Activated CD4-positive, alpha-beta T cell treated with anti-CD3 and anti-CD28 coated beads for 24 hours (primary cell): Measurements from ENCODE around the gene GRIK1.

ENCODE experiments used
- DNase-seq, 2 donors: peaks; one replicate each; pipeline ENCODE4 v3.0.0-alpha.2; 2020; ENCODE audit warnings: low read depth in 2 of 2

Gene GRIK1

GRCh38 chr21:29914326-29914725 lies 25.5 kb downstream of the GRIK1 start:
- DNase-seq, result no peak

DNA sequence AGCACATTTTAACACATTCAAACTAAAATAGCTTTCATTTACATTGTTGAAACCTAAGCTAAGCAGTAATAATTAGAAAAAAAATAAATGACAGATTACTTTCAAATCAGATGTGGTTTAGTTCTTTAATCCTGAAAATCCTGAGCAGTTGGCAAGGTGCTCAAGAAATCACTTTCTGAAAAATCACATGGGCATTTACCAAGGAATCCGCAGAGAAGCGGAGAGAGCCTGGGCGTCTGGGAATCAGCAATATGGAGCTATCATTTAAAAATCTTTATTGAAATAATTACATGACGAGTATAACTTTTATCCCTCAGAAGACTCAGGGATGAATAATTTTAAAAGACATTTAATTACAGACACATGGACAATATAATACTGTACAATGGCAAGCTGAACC lies 30.2 kb downstream of the GRIK1 start:
- no peak for DNase-seq

- DNase-seq, result no peak
These were observed 35.2 kb downstream of the GRIK1 start for GRCh38 chr21:29904359-29905282.

DNA sequence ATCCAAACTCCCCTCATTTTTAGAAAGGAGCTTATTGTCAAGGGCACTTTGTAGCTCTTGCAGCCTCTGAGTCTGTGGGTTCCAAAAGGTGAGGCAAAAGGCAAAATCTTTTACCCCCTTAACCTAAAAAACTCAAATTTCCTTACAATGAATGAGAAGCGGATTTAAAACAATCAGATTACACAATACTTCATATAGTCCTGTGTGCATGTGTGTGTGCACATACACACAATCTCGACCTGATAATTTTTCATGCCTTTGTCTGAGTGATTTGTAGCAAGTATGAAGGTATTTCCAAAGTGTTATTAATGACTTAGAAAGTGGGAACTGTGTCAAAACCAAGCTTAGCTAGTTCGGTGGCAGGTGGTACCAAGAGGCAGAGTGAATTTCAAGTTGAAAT lies 42.9 kb downstream of the GRIK1 start:
- no peak for DNase-seq

DNA sequence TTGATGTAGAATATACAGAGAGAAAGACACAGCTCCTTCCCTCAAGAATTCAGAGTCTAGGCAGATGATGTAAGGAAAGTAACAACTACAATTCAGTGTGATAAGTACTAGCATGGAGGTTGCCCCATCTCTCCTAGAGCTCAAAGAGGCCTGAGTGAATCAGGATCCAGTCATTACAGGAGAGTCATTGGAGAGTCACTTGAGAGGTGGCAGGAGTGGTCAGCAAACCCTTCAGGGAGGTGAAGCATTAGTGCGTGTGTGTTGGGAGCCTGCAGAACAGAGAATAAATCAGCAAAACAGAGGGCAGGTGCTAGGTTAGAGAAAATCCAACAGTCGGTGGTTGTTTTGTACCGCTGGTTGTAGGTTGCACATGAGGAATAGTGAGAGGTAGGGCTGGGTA lies 46.1 kb downstream of the GRIK1 start:
- no peak for DNase-seq

DNA sequence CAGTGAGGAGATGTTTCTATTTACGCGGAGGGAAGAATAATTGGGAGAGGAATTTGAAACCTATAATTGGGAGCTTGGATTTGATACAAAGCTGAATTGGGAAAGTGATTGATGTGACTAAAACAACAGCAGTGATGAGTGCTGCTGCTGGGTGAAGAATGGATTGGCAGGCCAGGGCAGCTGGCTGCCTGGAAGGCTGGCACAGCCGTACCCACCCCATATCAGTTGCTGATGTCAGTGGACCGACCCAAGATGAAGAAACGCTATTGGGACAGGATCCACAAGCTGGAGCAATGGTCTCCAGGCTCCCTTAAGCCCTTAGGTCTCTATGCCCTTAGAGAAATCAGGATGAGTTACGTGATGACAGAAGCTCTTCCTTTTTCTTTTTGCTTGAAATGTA lies 47.4 kb downstream of the GRIK1 start:
- DNase-seq, result no peak

DNA sequence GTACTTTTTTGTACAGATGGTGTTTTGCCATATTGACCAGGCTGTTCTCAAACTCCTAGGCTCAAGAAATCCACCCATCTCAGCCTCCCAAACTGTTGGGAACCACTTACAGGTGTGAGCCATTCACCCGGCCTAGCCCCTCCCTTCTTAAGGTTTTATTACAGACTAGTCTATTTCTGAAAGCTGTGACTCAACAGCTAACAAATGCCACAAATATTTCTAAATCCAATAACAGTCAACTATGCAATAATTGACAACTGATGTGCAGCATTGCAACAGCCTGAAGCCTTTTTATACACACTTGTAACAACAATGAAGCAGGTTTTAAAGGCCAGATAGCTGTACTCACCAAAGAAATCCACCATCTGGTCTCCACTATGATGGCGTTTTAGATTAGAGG lies 51.4 kb downstream of the GRIK1 start:
- DNase-seq, result no peak

GRCh38 chr21:29887313-29888009 lies 52.3 kb downstream of the GRIK1 start:
- DNase-seq, result no peak

DNA sequence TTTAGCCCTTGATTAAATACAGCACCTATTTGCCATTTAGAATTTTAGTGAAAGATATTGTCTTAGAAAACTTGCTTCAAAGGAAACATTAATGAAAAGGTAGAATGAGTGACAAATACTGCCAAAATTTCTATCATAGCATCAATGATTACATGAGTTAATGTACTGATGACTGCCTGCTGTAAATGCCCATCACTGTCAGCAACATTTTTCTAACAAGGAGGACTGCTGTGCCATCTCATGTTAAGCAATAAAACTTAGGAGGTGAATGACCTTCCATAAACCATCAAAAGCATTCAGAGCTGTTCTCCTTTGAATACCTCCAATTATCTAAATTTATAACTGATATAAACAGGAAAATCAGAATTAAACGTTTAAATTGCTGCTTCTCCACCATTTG lies 54.3 kb downstream of the GRIK1 start:
- no peak for DNase-seq

DNA sequence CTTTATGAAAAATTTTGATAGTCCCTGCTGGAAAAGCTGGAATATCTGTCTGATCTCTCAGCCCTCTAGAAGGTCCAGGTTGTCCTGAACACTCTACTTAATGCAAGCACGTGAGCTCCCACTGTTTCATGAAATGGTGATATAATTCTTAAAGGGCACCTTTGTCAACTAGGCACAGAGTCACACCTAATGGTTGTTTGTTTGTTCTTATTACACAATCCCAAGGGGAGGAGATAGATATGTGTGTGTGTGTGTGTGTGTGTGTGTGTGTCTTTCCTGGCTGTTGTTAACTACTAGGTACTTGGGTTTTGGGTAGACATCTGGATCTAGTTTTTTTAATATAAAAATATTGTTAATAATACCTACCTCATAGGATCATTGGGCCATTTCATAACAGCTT lies 63.9 kb downstream of the GRIK1 start:
- DNase-seq, result no peak

DNA sequence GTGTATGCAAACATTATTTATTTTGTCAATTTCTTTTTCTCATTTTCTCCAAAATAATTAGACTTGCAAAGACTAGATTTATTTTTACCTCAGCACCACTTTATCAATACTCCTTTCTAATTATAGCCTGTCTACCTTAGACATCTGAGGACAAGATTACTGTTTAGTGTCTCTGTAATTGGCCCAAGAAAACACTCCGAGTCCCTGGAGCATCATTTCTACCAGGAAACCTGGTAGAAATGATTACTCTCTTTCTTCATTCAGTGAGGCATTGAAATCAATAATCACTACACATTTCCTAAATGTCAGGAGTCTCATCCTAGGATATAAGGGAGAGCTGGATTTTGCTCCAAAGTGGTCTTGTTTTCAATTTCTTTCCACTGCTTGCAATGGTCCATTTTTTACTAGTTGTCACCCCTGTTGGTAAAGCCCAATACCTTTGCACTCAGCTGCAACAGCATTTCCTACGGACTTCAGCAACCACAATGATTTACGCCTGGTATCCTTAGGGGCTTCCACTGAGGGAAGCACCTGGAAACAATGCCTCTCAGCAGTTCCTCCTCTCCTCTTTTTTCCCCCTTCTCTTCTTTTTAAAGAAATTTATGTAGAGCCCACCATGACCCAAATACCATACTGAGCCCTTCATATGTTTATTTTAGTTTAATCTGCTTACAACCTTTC lies 64.6 kb downstream of the GRIK1 start:
- DNase-seq, result no peak

GRCh38 chr21:29873908-29874307 lies 65.9 kb downstream of the GRIK1 start:
- no peak for DNase-seq

DNA sequence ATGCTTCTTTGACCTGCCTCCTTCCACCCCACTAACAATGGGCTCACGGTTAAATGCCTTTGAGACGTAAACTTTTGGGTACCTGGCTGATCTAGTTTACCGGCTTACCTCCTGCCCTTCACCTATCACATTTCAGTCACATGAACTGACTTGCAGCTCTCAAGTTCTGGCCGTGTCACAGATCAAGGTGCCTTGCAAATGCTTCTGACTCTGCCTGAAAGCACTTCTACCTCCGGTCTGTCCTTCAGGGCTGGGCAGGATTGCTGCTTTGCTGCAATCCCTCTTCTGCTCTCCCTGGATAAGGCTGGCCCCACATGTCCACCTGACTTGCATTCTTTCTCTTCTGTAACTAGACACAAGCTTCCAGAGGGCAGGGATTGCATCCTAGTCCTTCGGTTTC lies 69.0 kb downstream of the GRIK1 start:
- DNase-seq, result no peak

- no peak for DNase-seq
These were observed 72.0 kb downstream of the GRIK1 start for GRCh38 chr21:29867796-29868195.

DNA sequence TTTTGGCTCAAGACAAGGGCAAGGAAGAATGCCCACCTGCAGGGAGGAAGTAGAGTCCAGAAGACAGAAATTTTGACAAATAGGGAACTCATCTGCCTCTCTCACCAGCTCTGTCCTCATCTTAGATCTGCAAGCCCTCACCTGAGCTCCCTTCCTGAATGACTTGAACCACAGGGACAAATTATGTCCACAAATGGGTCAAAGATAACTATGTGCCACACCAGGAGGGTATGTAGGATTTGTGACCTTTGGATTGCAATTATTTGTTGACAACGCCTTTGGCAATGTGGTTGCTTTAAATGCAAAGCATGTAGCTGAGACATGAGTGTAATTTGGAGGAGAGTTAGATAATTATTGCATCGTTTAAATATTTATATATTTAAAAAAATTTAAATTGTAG lies 79.5 kb downstream of the GRIK1 start:
- no peak for DNase-seq

DNA sequence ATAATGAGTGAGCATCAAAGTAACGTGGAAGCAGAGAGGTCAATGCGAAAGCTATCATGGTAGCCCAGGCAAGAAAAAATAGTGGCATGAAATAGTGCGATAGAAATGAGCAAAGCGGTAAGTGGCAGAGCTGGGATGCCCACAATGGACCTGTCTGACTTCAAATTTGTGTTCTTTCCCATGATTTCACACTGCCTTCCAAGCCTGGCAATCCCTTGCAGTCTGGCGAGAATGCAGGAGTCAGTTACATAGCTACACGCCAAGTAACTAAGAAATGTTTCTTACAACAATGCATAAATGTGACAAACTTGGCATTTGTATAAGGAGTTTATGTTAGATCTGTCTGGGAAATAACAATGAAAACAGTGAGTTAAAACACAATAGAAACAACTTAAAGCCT lies 82.6 kb downstream of the GRIK1 start:
- no peak for DNase-seq

DNA sequence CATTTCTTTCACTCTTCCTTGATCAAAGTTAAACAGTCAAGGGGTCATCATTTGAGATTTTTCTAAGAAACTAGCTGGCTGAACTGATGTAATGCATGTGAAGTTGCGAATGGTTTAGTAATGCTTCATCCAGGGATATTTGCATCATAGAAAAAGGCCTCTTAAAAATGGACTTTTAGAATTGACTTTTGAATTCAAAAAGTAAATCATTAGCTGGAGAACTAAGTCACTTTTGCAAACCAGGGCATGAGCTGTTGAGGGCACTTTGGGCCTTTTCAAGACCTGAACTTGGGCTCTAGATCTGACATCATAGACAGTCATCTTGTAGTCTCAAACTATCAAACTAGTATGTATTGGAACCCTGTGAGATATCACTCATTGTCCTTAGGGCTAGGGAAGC lies 85.0 kb downstream of the GRIK1 start:
- no peak for DNase-seq

- DNase-seq, result no peak
These were observed 88.2 kb downstream of the GRIK1 start for GRCh38 chr21:29851611-29852010.

DNA sequence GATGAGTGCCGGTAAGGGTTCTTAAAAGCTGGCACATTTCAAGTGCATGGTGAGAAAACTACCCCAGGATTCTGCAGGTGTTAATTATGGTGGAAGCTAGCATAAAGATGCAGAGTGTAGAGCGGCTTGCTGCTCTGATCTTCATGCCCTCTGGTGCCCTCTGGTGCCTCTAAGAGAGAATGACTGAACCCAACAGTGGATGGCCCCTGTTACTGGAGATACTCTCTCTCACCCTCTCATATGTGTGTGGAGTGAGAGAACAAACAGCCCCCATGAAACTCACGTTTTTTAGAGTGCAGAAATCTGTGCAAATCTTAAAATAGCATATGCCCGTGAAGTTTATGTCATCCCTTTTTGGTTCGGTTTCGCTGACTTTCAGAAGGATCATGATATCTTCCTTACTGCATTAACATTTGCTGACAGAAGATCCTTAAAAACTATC lies 90.0 kb downstream of the GRIK1 start:
- peak; percentile 12 to 31 for DNase-seq

GRCh38 chr21:29843804-29844203 lies 96.0 kb downstream of the GRIK1 start:
- DNase-seq, result no peak

DNA sequence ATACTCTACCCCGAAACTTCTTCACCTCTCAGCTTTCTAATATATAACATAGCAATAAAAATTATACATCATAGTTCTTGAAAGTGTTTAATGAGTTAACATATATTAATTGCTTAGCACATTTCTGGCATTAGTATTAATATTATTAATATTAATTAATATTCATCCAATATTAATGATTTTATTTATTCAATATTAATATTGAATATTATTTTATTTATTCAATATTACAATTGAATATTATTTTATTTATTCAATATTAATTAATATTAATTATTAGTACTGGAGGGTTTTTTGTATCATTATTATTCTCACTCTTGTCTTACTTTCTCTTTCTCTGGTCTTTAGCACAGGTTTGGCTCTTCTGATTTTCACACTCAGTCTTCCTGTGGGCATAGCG lies 105.2 kb downstream of the GRIK1 start:
- no peak for DNase-seq

DNA sequence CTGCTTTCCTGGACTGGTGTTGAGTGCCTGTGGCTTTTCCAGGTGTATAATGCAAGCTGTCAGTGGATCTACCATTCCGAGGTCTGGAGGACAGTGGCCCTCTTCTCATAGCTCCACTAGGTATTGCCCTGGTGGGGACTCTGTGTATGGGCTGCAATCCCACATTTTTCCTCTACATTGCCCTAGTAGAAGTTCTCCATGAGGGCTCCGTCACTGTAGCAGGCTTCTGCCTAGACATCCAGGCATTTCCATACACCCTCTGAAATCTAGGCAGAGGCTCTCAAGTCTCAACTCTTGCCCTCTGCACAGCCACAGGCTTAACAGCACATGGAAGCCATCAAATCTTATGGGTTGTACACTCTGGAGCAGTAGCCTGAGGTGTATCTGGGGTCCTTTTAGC lies 107.6 kb downstream of the GRIK1 start:
- no peak for DNase-seq
